ENCODE data around the gene BAHD1. TPM values are rescaled to one million over a fixed set of nuclear protein-coding genes. Genes with fewer than 3 reads are reported as not detected.

The BAHD1 gene
- total and polyA plus RNA-seq, 3 donors from 2014 or later = 47.9 to 53.9 (median 52.0) TPM

GRCh38 chr15:40477642-40478327 lies 37.0 kb downstream of the BAHD1 start:
- Histone ChIP-seq H3K9me3 (no peaks in the 10 kb centered on the region), H3K4me1 (no peaks in the 10 kb centered on the region), H3K27me3 (no peaks in the 10 kb centered on the region), H3K27ac (no peak overlapping the region), H3K4me3 (no peak overlapping the region), H3K36me3 (ENCODE audit: low read depth, missing control alignments) (no peaks in the 10 kb centered on the region)
- 73 to 76% methylated on average over 5 of the region's 5 CpGs for WGBS, 2 donors
- TF ChIP-seq POLR2A (IDR thresholded peaks at IDR 0.05) = no peak
- no peak for TF ChIP-seq CTCF (IDR thresholded peaks at IDR 0.05)
- no peak for DNase-seq
- intact Hi-C loops (cut with DNase I; ENCODE audit: low total_unique reads) = no loop called here

GRCh38 chr15:40479024-40479423 lies 38.3 kb downstream of the BAHD1 start:
- Histone ChIP-seq H3K9me3 (no peaks in the 10 kb centered on the region), H3K27ac (no peak overlapping the region), H3K4me3 (no peak overlapping the region), H3K27me3 (no peaks in the 10 kb centered on the region), H3K4me1 (no peaks in the 10 kb centered on the region), H3K36me3 (ENCODE audit: low read depth, missing control alignments) (no peaks in the 10 kb centered on the region)
- no peak for TF ChIP-seq CTCF (IDR thresholded peaks at IDR 0.05)
- no peak for TF ChIP-seq POLR2A (IDR thresholded peaks at IDR 0.05)
- intact Hi-C loops (cut with DNase I; ENCODE audit: low total_unique reads) = no loop called here
- DNase-seq = no peak

GRCh38 chr15:40481341-40482074 lies 40.8 kb downstream of the BAHD1 start:
- Histone ChIP-seq H3K36me3 (ENCODE audit: low read depth, missing control alignments) (no peaks in the 10 kb centered on the region), H3K27me3 (no peaks in the 10 kb centered on the region), H3K27ac (no peak overlapping the region), H3K4me1 (no peaks in the 10 kb centered on the region), H3K4me3 (no peak overlapping the region), H3K9me3 (no peaks in the 10 kb centered on the region)
- DNase-seq = no peak
- TF ChIP-seq CTCF (IDR thresholded peaks at IDR 0.05) = no peak
- TF ChIP-seq POLR2A (IDR thresholded peaks at IDR 0.05) = no peak
- WGBS, 2 donors = 82 to 87% methylated on average over 1 of the region's 1 CpG
- intact Hi-C loops (cut with DNase I; ENCODE audit: low total_unique reads) = no loop called here

DNA sequence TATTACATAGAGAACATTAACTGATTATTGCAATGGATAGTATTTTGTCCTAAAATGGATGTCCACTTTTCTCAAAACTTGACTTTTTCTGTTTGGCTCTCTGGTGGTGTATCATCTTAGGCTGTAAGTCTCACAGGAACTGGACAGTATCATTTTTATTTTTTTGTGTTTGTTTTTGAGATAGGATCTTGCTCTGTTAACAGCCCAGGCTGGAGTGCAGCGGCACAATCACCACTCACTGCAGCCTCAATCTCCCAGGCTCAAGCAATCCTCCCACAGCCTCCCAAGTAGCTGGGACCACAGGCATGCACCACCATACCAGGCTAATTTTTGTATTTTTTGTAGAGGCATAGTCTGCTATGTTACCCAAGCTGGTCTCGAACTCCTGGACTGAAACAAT lies 43.2 kb downstream of the BAHD1 start:
- Histone ChIP-seq H3K27me3 (no peaks in the 10 kb centered on the region), H3K9me3 (no peaks in the 10 kb centered on the region), H3K27ac (no peak overlapping the region), H3K4me3 (no peak overlapping the region), H3K36me3 (ENCODE audit: low read depth, missing control alignments) (no peaks in the 10 kb centered on the region), H3K4me1 (no peaks in the 10 kb centered on the region)
- peak; percentile 1 for DNase-seq
- intact Hi-C loops (cut with DNase I; ENCODE audit: low total_unique reads) = no loop called here
- TF ChIP-seq POLR2A (IDR thresholded peaks at IDR 0.05) (no peak), CTCF (IDR thresholded peaks at IDR 0.05) (no peak)
- WGBS, 2 donors = 94 to 100% methylated on average over 2 of the region's 2 CpGs
